HL-60 (cell line): ENCODE results near the gene TJP1.
A peak's percentile ranks its signal among the peaks of the same experiment; 100 is the strongest.

Experiments
- DNase-seq, 2 experiments: peaks; one replicate each; pipeline ENCODE4 v3.0.0-alpha.2; 2010 to 2020; ENCODE audit warnings: low read depth in 1 of 2, low spot score in 1 of 2
- H3K27ac ChIP-seq: fragments of 250-450 bp; sonication (Bioruptor Pico); replicated peaks from 2 replicates; pipeline ENCODE4 v1.5.1; 2020; ENCODE audit warnings: mild to moderate bottlenecking, moderate library complexity
- H3K27me3 ChIP-seq: fragments of 250-450 bp; sonication (Bioruptor Pico); 2 replicates; pipeline ENCODE4 v1.5.1; 2021; ENCODE audit warnings: mild to moderate bottlenecking, moderate library complexity; ENCODE audit not compliant: insufficient read depth, poor library complexity, severe bottlenecking
- H3K4me3 ChIP-seq: replicated peaks from 2 replicates; pipeline ENCODE4 v1.5.1; 2011; ENCODE audit warnings: mild to moderate bottlenecking, control low read depth, low read length; ENCODE audit not compliant: insufficient read depth
- GABPA ChIP-seq: IDR thresholded peaks from 2 replicates; pipeline ENCODE4 v1.6.1; 2012; ENCODE audit warnings: low read depth
- POLR2AphosphoS5 ChIP-seq: IDR thresholded peaks from 2 replicates; pipeline ENCODE4 v1.6.1; 2012; ENCODE audit warnings: low read depth
- SPI1 ChIP-seq: IDR thresholded peaks from 2 replicates; pipeline ENCODE4 v1.6.1; 2012; ENCODE audit warnings: low read depth, mild to moderate bottlenecking, borderline replicate concordance
- TF ChIP-seq, protein P1 (sequence below): IDR thresholded peaks from 2 replicates; pipeline ENCODE4 v1.6.1; 2012; ENCODE audit warnings: low read depth; ENCODE audit not compliant: insufficient replicate concordance
- TF ChIP-seq, protein P2 (sequence below): IDR thresholded peaks from one replicate; pipeline ENCODE4 v1.5.1; 2011; ENCODE audit warnings: low read length, control low read depth, inconsistent platforms; ENCODE audit not compliant: insufficient read depth

TJP1 gene

DNA sequence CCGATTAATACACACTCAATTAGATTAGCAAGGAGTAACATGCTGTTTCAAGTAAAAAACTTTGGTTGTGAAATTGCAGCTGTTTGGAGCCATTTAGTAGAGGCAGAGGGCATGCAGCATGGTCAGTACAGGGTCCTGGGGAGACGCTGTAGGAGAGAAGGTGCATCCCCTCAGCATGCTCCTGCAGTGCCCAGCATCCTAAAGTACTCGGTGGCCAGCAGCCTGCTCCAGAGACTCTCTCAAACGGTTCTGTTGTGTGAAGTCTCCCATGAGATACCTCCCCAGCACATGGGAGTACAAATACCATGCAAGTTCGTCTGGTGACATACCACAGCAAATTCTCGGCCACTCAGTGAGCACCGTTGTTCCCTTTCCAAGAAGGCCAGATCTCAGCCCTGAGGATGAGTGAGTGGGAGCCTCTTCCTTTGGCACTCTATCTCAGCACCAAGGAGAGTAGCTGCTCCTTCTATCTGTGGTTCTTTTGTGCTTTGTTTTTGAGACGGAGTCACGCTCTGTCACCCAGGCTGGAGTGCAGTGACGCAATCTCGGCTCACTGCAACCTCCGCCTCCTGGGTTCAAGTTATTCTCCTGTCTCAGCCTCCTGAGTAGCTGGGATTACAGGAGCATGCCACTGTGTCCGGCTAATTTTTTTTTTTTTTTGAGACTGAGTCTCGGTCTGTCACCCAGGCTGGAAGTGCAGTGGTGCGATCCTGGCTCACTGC, 72.7 kb downstream of the TJP1 start:
- no peak for DNase-seq
- Histone ChIP-seq H3K27me3 (no peaks in the 10 kb centered on the region), H3K27ac (no peak overlapping the region), H3K4me3 (no peak overlapping the region)
- TF ChIP-seq GABPA = no peak
- TF ChIP-seq, protein P1, sequence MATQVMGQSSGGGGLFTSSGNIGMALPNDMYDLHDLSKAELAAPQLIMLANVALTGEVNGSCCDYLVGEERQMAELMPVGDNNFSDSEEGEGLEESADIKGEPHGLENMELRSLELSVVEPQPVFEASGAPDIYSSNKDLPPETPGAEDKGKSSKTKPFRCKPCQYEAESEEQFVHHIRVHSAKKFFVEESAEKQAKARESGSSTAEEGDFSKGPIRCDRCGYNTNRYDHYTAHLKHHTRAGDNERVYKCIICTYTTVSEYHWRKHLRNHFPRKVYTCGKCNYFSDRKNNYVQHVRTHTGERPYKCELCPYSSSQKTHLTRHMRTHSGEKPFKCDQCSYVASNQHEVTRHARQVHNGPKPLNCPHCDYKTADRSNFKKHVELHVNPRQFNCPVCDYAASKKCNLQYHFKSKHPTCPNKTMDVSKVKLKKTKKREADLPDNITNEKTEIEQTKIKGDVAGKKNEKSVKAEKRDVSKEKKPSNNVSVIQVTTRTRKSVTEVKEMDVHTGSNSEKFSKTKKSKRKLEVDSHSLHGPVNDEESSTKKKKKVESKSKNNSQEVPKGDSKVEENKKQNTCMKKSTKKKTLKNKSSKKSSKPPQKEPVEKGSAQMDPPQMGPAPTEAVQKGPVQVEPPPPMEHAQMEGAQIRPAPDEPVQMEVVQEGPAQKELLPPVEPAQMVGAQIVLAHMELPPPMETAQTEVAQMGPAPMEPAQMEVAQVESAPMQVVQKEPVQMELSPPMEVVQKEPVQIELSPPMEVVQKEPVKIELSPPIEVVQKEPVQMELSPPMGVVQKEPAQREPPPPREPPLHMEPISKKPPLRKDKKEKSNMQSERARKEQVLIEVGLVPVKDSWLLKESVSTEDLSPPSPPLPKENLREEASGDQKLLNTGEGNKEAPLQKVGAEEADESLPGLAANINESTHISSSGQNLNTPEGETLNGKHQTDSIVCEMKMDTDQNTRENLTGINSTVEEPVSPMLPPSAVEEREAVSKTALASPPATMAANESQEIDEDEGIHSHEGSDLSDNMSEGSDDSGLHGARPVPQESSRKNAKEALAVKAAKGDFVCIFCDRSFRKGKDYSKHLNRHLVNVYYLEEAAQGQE = peak; percentile 35

DNA sequence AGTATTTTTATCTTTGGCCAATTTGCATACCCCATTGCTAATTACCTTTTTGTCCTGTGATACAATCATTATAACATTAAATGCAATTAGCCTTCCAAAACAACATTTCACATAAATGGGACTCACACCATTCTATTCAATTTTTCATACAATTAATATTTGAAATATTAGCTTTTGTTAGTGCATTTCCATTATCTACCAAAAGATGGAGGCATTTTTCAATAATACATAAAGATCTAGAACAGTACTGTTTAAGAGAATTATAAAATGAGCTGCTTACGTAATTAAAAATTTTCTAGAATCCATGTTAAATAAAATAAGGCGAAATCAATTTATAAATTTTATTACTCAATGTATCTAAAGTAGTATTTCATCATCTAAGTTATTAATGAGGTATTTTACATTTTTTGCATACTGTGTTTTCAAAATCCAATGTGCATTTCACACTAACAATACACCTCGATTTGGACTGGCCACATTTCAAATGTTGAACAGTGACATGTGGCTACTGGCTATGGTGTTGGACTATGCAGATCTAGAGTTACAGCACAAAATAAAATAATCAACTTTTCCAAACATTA, 74.3 kb downstream of the TJP1 start:
- DNase-seq = no peak
- no peak overlapping the region for H3K4me3 ChIP-seq
- TF ChIP-seq, protein P1 = no peak
- no peak for TF ChIP-seq SPI1
- TF ChIP-seq POLR2AphosphoS5 = no peak
- TF ChIP-seq, protein P2, sequence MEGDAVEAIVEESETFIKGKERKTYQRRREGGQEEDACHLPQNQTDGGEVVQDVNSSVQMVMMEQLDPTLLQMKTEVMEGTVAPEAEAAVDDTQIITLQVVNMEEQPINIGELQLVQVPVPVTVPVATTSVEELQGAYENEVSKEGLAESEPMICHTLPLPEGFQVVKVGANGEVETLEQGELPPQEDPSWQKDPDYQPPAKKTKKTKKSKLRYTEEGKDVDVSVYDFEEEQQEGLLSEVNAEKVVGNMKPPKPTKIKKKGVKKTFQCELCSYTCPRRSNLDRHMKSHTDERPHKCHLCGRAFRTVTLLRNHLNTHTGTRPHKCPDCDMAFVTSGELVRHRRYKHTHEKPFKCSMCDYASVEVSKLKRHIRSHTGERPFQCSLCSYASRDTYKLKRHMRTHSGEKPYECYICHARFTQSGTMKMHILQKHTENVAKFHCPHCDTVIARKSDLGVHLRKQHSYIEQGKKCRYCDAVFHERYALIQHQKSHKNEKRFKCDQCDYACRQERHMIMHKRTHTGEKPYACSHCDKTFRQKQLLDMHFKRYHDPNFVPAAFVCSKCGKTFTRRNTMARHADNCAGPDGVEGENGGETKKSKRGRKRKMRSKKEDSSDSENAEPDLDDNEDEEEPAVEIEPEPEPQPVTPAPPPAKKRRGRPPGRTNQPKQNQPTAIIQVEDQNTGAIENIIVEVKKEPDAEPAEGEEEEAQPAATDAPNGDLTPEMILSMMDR = peak; percentile 4
- TF ChIP-seq GABPA = no peak

DNA sequence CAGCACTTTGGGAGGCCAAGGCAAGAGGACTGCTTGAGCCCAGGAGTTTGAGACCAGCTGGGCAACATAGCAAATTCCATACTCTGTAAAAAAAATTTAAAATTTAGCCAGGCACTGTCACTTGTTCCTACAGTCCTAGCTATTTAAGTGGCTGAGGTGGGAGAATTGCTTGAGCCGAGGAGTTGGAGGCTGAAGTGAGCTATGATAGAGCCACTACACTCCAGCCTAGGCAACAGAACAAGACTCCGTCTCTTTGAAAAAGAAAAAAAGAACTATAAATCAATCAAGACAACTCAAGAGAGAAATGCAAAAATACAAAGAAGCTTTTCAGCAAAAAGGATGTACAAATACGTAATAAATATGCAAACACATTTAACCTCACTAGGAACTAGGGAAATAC, 78.8 kb downstream of the TJP1 start:
- no peak overlapping the region for H3K4me3 ChIP-seq
- DNase-seq = no peak
- H3K27ac ChIP-seq = no peak overlapping the region
- no peak for TF ChIP-seq POLR2AphosphoS5
- TF ChIP-seq, protein P1 = no peak
- TF ChIP-seq GABPA = no peak
- TF ChIP-seq SPI1 = no peak
- TF ChIP-seq, protein P2 = no peak
- no peaks in the 10 kb centered on the region for H3K27me3 ChIP-seq

More for the DNA sequence above, 74.3 kb downstream of the TJP1 start:
- H3K27me3 ChIP-seq = no peaks in the 10 kb centered on the region
- no peak overlapping the region for H3K27ac ChIP-seq
